Measurements from ENCODE around the gene PTPN22. TPM values are rescaled to one million over a fixed set of nuclear protein-coding genes. Genes with fewer than 3 reads are reported as not detected.

PTPN22 gene
- polyA plus RNA-seq, 3 donors: 9.7 to 43.7 (median 29.7) TPM

- H3K36me3 ChIP-seq (replicated peaks in 1 of 2; ENCODE audit: control insufficient read depth in 1 of 2, insufficient read depth in 2 of 2, low read length in 2 of 2): peaks cover 39 to 72% of the 10 kb centered on the region in 2 donors
- H3K4me3 ChIP-seq (replicated peaks in 1 of 3; ENCODE audit: low read depth in 2 of 3, low read length in 3 of 3): no peak overlapping the region
- WGBS (ENCODE audit: insufficient coverage): no CpG with 5 or more reads among the region's 2 CpGs
- intact Hi-C loops (cut with micrococcal nuclease): loop anchor here in 1 of 2 donors (5.0 kb wide), 1 partner anchor 41 kb away; the partner anchor contains the start of gene BCL2L15
- H4K20me1 ChIP-seq (ENCODE audit: insufficient read depth, low read length): no peaks in the 10 kb centered on the region
- H2AFZ ChIP-seq (ENCODE audit: insufficient read depth, low read depth, low read length, poor library complexity, severe bottlenecking): no peak overlapping the region
- peaks cover 17 to 20% of the 10 kb centered on the region in 2 donors for H3K4me1 ChIP-seq (ENCODE audit: control insufficient read depth in 1 of 2, insufficient read depth in 2 of 2, low read length in 2 of 2)
- H3K27ac Mint-ChIP-seq: peak overlapping the region in 1 of 7 donors; percentile 4
- peaks cover 56 to 74% of the 10 kb centered on the region in 2 donors for H3K36me3 Mint-ChIP-seq
- no peak overlapping the region for H3K27ac ChIP-seq (ENCODE audit: low read depth in 1 of 2, low read length in 2 of 2)
- no peak for TF ChIP-seq CTCF (IDR thresholded peaks at IDR 0.05)
- peaks cover 0 to 4% of the 10 kb centered on the region in 2 donors for H3K9me3 ChIP-seq (replicated peaks in 1 of 2; ENCODE audit: control insufficient read depth in 1 of 2, insufficient read depth in 1 of 2, low read length in 2 of 2)
- no peak overlapping the region for H3K9ac ChIP-seq (ENCODE audit: insufficient read depth, low read length, poor library complexity, severe bottlenecking)
- peaks cover 2% of the 10 kb centered on the region for H3K79me2 ChIP-seq (ENCODE audit: insufficient read depth, low read length)
- no peaks in the 10 kb centered on the region for H3K27me3 ChIP-seq (ENCODE audit: control insufficient read depth in 2 of 2, insufficient read depth in 2 of 2, low read length in 2 of 2)
- no peak overlapping the region for H3K4me3 Mint-ChIP-seq
- H3K9me3 Mint-ChIP-seq: peaks cover 7 to 17% (median 12%) of the 10 kb centered on the region in 7 donors
- DNase-seq: no peak
- H3K27me3 Mint-ChIP-seq (ENCODE audit: low read depth in 3 of 3): peaks cover 0 to 1% (median 0%) of the 10 kb centered on the region in 3 donors
- peaks cover 25% of the 10 kb centered on the region for H3K4me1 Mint-ChIP-seq
- H3K4me2 ChIP-seq (replicated peaks; ENCODE audit: extremely low read depth, low read length, poor library complexity, severe bottlenecking): no peak overlapping the region
Measured at GRCh38 chr1:113846391-113847035, 25.0 kb downstream of the PTPN22 start.

- no peak overlapping the region for H2AFZ ChIP-seq (ENCODE audit: insufficient read depth, low read depth, low read length, poor library complexity, severe bottlenecking)
- H3K27me3 ChIP-seq (ENCODE audit: control insufficient read depth in 2 of 2, insufficient read depth in 2 of 2, low read length in 2 of 2): no peaks in the 10 kb centered on the region
- no peak for TF ChIP-seq CTCF (IDR thresholded peaks at IDR 0.05)
- H3K36me3 Mint-ChIP-seq: peaks cover 53 to 72% of the 10 kb centered on the region in 2 donors
- no peak overlapping the region for H3K4me3 Mint-ChIP-seq
- H3K36me3 ChIP-seq (replicated peaks in 1 of 2; ENCODE audit: control insufficient read depth in 1 of 2, insufficient read depth in 2 of 2, low read length in 2 of 2): peaks cover 44 to 78% of the 10 kb centered on the region in 2 donors
- intact Hi-C loops (cut with micrococcal nuclease): loop anchor here (2.0 to 10.0 kb wide), 3 partner anchors 68 to 448 kb away; partner anchors contain the start of genes DCLRE1B (in 2 of the 2) and AP4B1 (in 1 of the 2)
- H3K9me3 ChIP-seq (replicated peaks in 1 of 2; ENCODE audit: control insufficient read depth in 1 of 2, insufficient read depth in 1 of 2, low read length in 2 of 2): no peaks in the 10 kb centered on the region
- H3K9ac ChIP-seq (ENCODE audit: insufficient read depth, low read length, poor library complexity, severe bottlenecking): no peak overlapping the region
- H4K20me1 ChIP-seq (ENCODE audit: insufficient read depth, low read length): no peaks in the 10 kb centered on the region
- H3K27ac ChIP-seq (ENCODE audit: low read depth in 1 of 2, low read length in 2 of 2): no peak overlapping the region
- no peaks in the 10 kb centered on the region for H3K4me1 Mint-ChIP-seq
- no peaks in the 10 kb centered on the region for H3K4me1 ChIP-seq (ENCODE audit: control insufficient read depth in 1 of 2, insufficient read depth in 2 of 2, low read length in 2 of 2)
- DNase-seq: no peak
- H3K79me2 ChIP-seq (ENCODE audit: insufficient read depth, low read length): peaks cover 8% of the 10 kb centered on the region
- no peak overlapping the region for H3K4me2 ChIP-seq (replicated peaks; ENCODE audit: extremely low read depth, low read length, poor library complexity, severe bottlenecking)
- H3K27ac Mint-ChIP-seq: peak overlapping the region in 1 of 7 donors; percentile 16
- H3K4me3 ChIP-seq (replicated peaks in 1 of 3; ENCODE audit: low read depth in 2 of 3, low read length in 3 of 3): no peak overlapping the region
- H3K9me3 Mint-ChIP-seq: peaks cover 0 to 3% (median 0%) of the 10 kb centered on the region in 7 donors
- peaks cover 0 to 1% (median 0%) of the 10 kb centered on the region in 3 donors for H3K27me3 Mint-ChIP-seq (ENCODE audit: low read depth in 3 of 3)
- WGBS (ENCODE audit: insufficient coverage): no CpG with 5 or more reads among the region's 1 CpG
Measured at GRCh38 chr1:113836534-113836933, 35.0 kb downstream of the PTPN22 start.

All from CD14-positive monocyte (primary cell).